GM18519 (cell line): Measurements from ENCODE around the gene TBC1D3B.
"Not testable (repeated sequence)": the region's sequence is repeated elsewhere in the genome, so short reads cannot be mapped to it uniquely, and the experiment has no call there.

Source experiments
- ATAC-seq: cut with Tn5 transposase; IDR thresholded peaks from one replicate; pipeline ENCODE4 v1.9.1; 2021; ENCODE audit warnings: mild to moderate bottlenecking, moderate library complexity; ENCODE audit not compliant: unreplicated experiment, low FRiP score

The TBC1D3B gene

GRCh38 chr17:36131931-36132330 is 44.5 kb downstream of the TBC1D3B start:
- ATAC-seq: no peak

DNA sequence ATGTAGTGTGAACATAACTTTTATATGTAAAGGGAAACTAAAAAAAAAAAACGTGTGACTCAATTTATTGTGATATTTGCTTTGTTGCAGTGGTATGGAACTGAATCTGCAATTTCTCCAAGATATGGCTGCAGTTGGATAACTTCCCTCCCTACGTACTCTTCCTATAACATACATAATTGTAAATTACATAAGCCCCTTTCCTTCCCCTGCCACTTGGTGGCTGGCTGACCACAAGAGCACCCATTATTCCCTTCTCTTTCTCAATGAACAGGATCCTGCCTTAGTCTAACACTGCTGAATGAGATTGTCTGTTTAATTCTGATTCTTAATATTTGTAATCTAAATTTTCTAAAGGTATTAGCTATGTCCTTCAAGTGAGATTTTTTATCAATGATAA is 45.0 kb downstream of the TBC1D3B start:
- no peak for ATAC-seq

GRCh38 chr17:36130346-36130745 is 46.1 kb downstream of the TBC1D3B start:
- no peak for ATAC-seq

GRCh38 chr17:36129616-36130015 is 46.8 kb downstream of the TBC1D3B start:
- no peak for ATAC-seq

DNA sequence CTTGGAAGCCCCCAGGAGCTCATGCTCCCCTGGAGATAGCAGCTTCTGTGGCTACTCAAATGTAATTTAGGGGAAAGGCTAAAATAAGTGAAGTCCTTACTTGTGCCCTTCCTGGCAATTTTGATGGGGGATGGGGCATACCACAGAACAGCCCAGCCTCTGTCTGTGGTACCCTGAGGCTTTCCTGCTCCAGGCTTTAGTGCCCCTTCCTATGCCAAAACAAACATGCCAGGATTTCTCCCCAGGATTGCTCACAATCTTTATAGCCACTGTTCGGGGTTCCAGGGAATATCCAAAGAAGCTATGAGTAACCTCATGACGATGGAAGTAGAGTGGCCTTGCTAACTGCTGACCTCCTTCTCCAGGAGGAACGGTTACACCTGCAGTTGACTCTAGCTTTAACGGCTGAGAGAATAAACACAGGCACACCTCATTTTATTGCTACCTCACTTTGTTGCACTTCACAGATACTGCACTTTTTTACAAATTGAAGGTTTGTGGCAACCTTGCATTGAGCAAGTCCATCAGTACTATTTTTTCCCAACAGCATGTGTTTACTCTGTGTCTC is 47.9 kb downstream of the TBC1D3B start:
- no peak for ATAC-seq

DNA sequence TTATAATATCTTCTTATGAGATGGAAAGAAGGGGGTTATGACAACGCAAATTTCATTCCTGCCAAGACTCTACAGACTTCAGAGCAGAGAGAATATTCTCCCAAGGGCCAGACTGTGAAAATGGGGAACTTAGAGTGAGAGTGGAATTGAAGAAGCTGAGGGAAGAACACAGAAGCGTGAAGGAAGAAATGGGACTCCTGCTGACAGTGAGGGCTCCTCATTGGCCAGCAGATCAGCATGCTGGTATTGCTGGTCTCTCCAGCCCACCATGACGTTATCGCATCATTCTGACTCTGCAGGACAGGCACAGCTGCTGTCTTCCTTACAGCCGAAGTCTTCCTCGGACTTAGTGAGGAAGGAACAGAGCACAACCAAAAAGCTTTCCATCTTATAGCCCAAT is 48.5 kb downstream of the TBC1D3B start:
- no peak for ATAC-seq

- ATAC-seq: no peak
Observed at GRCh38 chr17:36127199-36127893, 49.1 kb downstream of the TBC1D3B start.

DNA sequence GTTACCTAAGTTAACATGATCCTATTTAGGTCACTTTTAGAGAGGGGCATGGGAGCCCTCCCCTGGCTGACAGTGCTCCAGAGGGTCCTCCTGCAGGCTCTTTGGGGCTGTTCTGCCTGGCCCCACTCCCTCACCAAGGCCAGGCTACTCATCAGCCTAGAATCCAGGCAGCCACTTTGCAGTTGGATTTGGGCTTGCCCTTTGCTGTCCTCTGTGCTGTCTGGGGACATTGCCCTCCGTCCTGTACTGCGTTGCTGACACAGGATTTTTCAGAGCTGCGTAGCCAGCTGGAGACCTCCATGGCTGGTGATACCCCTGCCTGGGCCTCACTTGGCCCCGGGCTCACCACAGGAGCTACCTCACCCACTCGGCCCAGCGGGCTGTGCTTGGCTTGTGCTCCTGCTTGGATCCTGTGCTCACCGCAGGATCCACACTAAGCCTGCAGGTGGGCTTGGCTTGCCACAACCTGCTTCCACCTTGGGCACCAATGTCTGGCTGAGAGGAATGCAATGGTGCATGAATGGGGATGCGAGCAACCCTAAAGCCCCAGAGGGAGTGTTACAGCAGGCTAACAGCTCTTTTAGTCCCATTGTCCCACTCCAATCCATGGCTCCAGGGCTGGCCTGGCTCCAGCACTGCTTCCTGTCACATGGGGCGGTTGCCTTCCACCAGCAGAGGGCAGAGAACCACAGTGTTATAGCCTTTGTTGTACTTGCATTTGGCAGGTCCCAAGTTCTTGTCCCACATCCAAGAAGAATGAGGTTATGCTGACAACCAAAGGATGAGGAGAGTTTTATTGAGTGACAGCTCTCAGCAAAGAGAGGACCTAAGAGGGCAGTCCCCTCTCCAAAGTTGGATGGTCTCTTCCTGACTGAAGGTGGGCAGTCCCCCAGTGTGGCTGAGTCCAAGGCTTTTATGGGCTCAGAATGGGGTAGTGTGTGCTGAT is 51.3 kb downstream of the TBC1D3B start:
- no peak for ATAC-seq

DNA sequence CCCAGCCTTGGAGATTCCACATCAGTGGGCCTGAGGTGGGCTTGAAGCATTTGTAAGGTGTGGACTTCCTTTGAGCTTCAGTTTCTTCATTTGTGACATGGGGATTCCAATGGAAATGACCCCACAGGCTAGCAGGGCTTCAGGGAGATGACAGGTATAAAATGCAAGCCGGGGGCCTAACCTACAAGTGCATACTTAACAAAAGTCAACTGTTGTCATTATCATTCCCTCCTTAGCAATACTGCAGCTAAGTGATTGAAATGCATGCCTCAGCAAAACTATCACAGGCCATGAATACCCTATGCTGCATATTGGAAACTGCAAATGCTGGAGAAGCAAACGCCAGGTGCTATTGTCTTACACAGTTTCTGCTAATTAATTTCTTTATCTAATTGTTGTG is 53.0 kb downstream of the TBC1D3B start:
- ATAC-seq: no peak

DNA sequence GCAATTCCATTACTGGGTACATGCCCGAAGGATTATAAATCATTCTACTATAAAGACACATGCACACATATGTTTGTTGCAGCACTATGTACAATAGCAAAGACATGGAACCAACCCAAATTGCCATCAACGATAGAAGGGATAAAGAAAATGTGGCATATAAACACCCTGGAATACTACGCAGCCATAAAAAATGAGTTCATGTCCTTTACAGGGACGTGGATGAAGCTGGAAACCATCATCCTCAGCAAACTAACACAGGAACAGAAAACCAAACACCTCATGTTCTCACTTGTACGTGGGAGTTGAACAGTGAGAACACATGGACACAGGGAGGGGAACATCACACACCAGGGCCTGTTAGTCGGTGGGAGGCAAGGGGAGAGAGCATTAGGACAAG is 55.3 kb downstream of the TBC1D3B start:
- ATAC-seq: not testable (repeated sequence)

DNA sequence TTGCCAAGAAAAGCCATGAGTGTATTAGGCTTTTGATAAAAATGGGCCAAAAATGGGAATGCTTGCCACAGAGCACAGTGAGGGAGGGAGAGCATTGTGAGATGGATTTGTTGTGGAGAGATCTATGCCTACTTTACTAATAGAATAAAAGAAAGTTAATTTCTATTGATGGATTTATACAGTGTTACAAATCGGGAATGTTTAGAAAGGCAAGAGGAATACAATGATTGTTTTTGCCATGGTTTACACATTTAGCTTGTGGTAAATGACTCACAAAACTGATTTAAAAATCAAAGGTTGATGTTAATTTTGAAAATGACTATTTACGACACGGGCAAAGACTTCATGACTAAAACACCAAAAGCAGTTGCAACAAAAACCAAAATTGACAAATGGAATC is 56.2 kb downstream of the TBC1D3B start:
- ATAC-seq: no peak

DNA sequence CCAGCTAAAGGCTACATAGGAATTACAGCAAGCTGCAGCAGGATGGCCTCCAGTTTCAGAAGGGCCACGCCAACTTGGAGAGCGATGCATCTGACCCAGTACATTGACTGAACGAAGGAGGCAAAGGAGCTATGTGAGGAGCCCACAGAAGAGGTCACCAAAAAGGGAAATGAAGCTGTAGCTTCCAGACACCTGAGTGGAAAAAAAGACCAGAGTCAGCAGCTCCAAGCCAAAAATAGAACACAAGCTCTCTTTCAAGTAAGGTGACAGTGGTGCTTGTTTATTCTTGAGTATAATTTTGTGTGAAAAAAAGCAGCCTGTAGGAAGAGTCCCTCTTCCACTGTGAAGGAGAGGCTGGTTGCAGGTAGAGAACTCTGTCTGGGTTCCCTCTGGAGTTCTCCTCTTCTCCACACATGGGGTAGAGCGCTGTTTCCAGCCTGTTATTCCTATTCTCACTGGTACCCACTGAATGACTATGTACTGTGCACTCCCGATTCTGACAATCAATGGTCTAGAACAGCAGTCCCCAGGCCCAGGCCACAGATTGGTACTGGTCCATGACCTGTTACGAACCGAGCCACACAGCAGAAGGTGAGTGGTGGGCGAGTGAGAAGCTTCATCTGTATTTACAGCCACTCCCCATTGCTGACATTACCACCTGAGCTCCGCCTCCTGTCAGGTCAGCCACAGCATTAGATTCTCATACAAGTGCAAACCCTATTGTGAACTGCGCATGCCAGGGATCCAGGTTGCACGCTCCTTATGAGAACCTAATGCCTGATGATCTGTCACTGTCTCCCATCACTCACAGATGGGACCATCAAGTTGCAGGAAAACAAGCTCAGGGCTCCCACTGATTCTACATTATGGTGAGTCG is 57.7 kb downstream of the TBC1D3B start:
- no peak for ATAC-seq

GRCh38 chr17:36117505-36118382 is 58.7 kb downstream of the TBC1D3B start:
- no peak for ATAC-seq
